HL-60/S4 treated with retinoic acid at 250 ng/mL for 4 days and 3 days (cell line): Measurements from ENCODE around the gene RAPGEF1.
"Not testable (repeated sequence)": the region's sequence is repeated elsewhere in the genome, so short reads cannot be mapped to it uniquely, and the experiment has no call there.

Source experiments
- in situ Hi-C: fragments of 300-500 bp; cut with MboI; formaldehyde crosslinking; loops from 2 replicates; pipeline ENCODE4 v1.7.0; 2022; ENCODE audit warnings: low sequenced_read_pairs

The RAPGEF1 gene

GRCh38 chr9:131739959-131740648 is at the start of gene RAPGEF1:
Gene RAPGEF1, minus strand, starts transcription at chr9:131740076. Its CDS starts 246 bp downstream, at chr9:131739830.
- in situ Hi-C loops: loop anchor here (5.0 to 25.0 kb wide), 2 partner anchors 158 to 378 kb away; no protein-coding TSS in a partner anchor

GRCh38 chr9:131788851-131789250 is 49.0 kb upstream of the RAPGEF1 start:
- in situ Hi-C loops: no loop called here

- in situ Hi-C loops: no loop called here
Measured at GRCh38 chr9:131787838-131788237, 48.0 kb upstream of the RAPGEF1 start.

- in situ Hi-C loops: no loop called here
Measured at GRCh38 chr9:131784748-131785501, 45.0 kb upstream of the RAPGEF1 start.

GRCh38 chr9:131781069-131781468 is 41.2 kb upstream of the RAPGEF1 start:
- in situ Hi-C loops: no loop called here

- in situ Hi-C loops: no loop called here
Measured at GRCh38 chr9:131776473-131776872, 36.6 kb upstream of the RAPGEF1 start.

GRCh38 chr9:131776036-131776435 is 36.2 kb upstream of the RAPGEF1 start:
- in situ Hi-C loops: no loop called here

- in situ Hi-C loops: no loop called here
Measured at GRCh38 chr9:131774636-131775035, 34.8 kb upstream of the RAPGEF1 start.

- in situ Hi-C loops: no loop called here
Measured at GRCh38 chr9:131773911-131774379, 34.1 kb upstream of the RAPGEF1 start.

- in situ Hi-C loops: no loop called here
Measured at GRCh38 chr9:131772940-131773339, 33.1 kb upstream of the RAPGEF1 start.

- in situ Hi-C loops: no loop called here
Measured at GRCh38 chr9:131771646-131772045, 31.8 kb upstream of the RAPGEF1 start.

- in situ Hi-C loops: loop anchor here (10.0 kb wide), 1 partner anchor 485 kb away; no protein-coding TSS in a partner anchor
Measured at GRCh38 chr9:131769361-131769760, 29.5 kb upstream of the RAPGEF1 start.

- in situ Hi-C loops: loop anchor here (10.0 kb wide), 1 partner anchor 490 kb away; no protein-coding TSS in a partner anchor
Measured at GRCh38 chr9:131764568-131764967, 24.7 kb upstream of the RAPGEF1 start.

- in situ Hi-C loops: loop anchor here (10.0 kb wide), 1 partner anchor 492 kb away; no protein-coding TSS in a partner anchor
Measured at GRCh38 chr9:131762356-131762932, 22.6 kb upstream of the RAPGEF1 start.

GRCh38 chr9:131759017-131759647 is 19.3 kb upstream of the RAPGEF1 start:
- in situ Hi-C loops: no loop called here

- in situ Hi-C loops: no loop called here
Measured at GRCh38 chr9:131757549-131757948, 17.7 kb upstream of the RAPGEF1 start.

GRCh38 chr9:131755541-131756198 is 15.8 kb upstream of the RAPGEF1 start:
- in situ Hi-C loops: no loop called here

- in situ Hi-C loops: no loop called here
Measured at GRCh38 chr9:131754846-131755245, 15.0 kb upstream of the RAPGEF1 start.

GRCh38 chr9:131753751-131754150 is 13.9 kb upstream of the RAPGEF1 start:
- in situ Hi-C loops: not testable (repeated sequence)

- in situ Hi-C loops: no loop called here
Measured at GRCh38 chr9:131752231-131752884, 12.5 kb upstream of the RAPGEF1 start.
